IPS-20b (cell line): ENCODE measurements around the gene STKLD1.

Experiments used
- H3K27ac ChIP-seq: one replicate; pipeline ENCODE4 v1.5.1; 2013; ENCODE audit warnings: low read length
- H3K27me3 ChIP-seq: 2 replicates; pipeline ENCODE4 v1.6.1; 2013; ENCODE audit warnings: mild to moderate bottlenecking, low read length, inconsistent platforms; ENCODE audit not compliant: insufficient read depth
- H3K36me3 ChIP-seq: 2 replicates; pipeline ENCODE4 v1.6.1; 2013; ENCODE audit warnings: low read depth, mild to moderate bottlenecking, inconsistent platforms, low read length, moderate library complexity; ENCODE audit not compliant: insufficient read depth
- H3K4me1 ChIP-seq: 2 replicates; pipeline ENCODE4 v1.6.1; 2013; ENCODE audit warnings: mild to moderate bottlenecking, control low read depth, inconsistent platforms, low read length, moderate library complexity; ENCODE audit not compliant: insufficient read depth
- H3K4me3 ChIP-seq: 2 replicates; pipeline ENCODE4 v1.5.1; 2013; ENCODE audit warnings: mild to moderate bottlenecking, low read length, inconsistent platforms
- H3K9ac ChIP-seq: 2 replicates; pipeline ENCODE4 v1.6.1; 2013; ENCODE audit warnings: low read depth, mild to moderate bottlenecking, inconsistent platforms, low read length, moderate library complexity
- H3K9me3 ChIP-seq: 2 replicates; pipeline ENCODE4 v1.6.1; 2013; ENCODE audit warnings: mild to moderate bottlenecking, low read depth, low read length, inconsistent platforms; ENCODE audit not compliant: insufficient read depth

The STKLD1 gene

GRCh38 chr9:133393399-133393798, 17.2 kb downstream of the STKLD1 start:
- Histone ChIP-seq H3K4me1 (no peaks in the 10 kb centered on the region), H3K4me3 (no peak overlapping the region), H3K36me3 (no peaks in the 10 kb centered on the region), H3K9me3 (no peaks in the 10 kb centered on the region), H3K27me3 (peaks cover 6% of the 10 kb centered on the region; the same call in 1 of the 2 replicates), H3K9ac (no peak overlapping the region), H3K27ac (no peak overlapping the region)

- no peak overlapping the region for H3K9ac ChIP-seq
- H3K4me3 ChIP-seq = no peak overlapping the region
- H3K4me1 ChIP-seq = no peaks in the 10 kb centered on the region
- no peak overlapping the region for H3K27ac ChIP-seq
- H3K9me3 ChIP-seq = no peaks in the 10 kb centered on the region
- H3K36me3 ChIP-seq = no peaks in the 10 kb centered on the region
- H3K27me3 ChIP-seq = peaks cover 6% of the 10 kb centered on the region; the same call in 1 of the 2 replicates
Observed at GRCh38 chr9:133394687-133395271, 18.6 kb downstream of the STKLD1 start.

GRCh38 chr9:133396952-133397351, 20.8 kb downstream of the STKLD1 start:
- Histone ChIP-seq H3K9me3 (no peaks in the 10 kb centered on the region), H3K4me3 (no peak overlapping the region), H3K27ac (no peak overlapping the region), H3K27me3 (peaks cover 6% of the 10 kb centered on the region; the same call in 1 of the 2 replicates), H3K36me3 (no peaks in the 10 kb centered on the region), H3K4me1 (no peaks in the 10 kb centered on the region), H3K9ac (no peak overlapping the region)

- H3K9ac ChIP-seq = no peak overlapping the region
- peaks cover 6% of the 10 kb centered on the region; the same call in 1 of the 2 replicates for H3K27me3 ChIP-seq
- no peaks in the 10 kb centered on the region for H3K9me3 ChIP-seq
- no peak overlapping the region for H3K27ac ChIP-seq
- H3K4me3 ChIP-seq = no peak overlapping the region
- H3K36me3 ChIP-seq = no peaks in the 10 kb centered on the region
- H3K4me1 ChIP-seq = no peaks in the 10 kb centered on the region
Observed at GRCh38 chr9:133397370-133397769, 21.2 kb downstream of the STKLD1 start.

- Histone ChIP-seq H3K36me3 (no peaks in the 10 kb centered on the region), H3K27ac (no peak overlapping the region), H3K4me1 (no peaks in the 10 kb centered on the region), H3K4me3 (no peak overlapping the region), H3K9ac (no peak overlapping the region), H3K27me3 (peaks cover 6% of the 10 kb centered on the region; the same call in 1 of the 2 replicates), H3K9me3 (no peaks in the 10 kb centered on the region)
Observed at GRCh38 chr9:133397895-133398294, 21.7 kb downstream of the STKLD1 start.

- Histone ChIP-seq H3K27me3 (peaks cover 6% of the 10 kb centered on the region; the same call in 1 of the 2 replicates), H3K36me3 (peaks cover 8% of the 10 kb centered on the region), H3K9ac (no peak overlapping the region), H3K27ac (no peak overlapping the region), H3K4me3 (no peak overlapping the region), H3K4me1 (no peaks in the 10 kb centered on the region), H3K9me3 (no peaks in the 10 kb centered on the region)
Observed at GRCh38 chr9:133400292-133400691, 24.1 kb downstream of the STKLD1 start.

- Histone ChIP-seq H3K9me3 (no peaks in the 10 kb centered on the region), H3K27me3 (peaks cover 6% of the 10 kb centered on the region; the same call in 1 of the 2 replicates), H3K4me1 (no peaks in the 10 kb centered on the region)
Observed at GRCh38 chr9:133401588-133401987, 25.4 kb downstream of the STKLD1 start.

GRCh38 chr9:133402689-133403088, 26.5 kb downstream of the STKLD1 start:
- H3K4me3 ChIP-seq = no peak overlapping the region
- no peaks in the 10 kb centered on the region for H3K4me1 ChIP-seq
- H3K9ac ChIP-seq = no peak overlapping the region
- peaks cover under 1% of the 10 kb centered on the region; the same call in 1 of the 2 replicates for H3K27me3 ChIP-seq
- H3K27ac ChIP-seq = no peak overlapping the region
- H3K9me3 ChIP-seq = no peaks in the 10 kb centered on the region
- H3K36me3 ChIP-seq = peaks cover 31% of the 10 kb centered on the region

More at GRCh38 chr9:133401588-133401987, 25.4 kb downstream of the STKLD1 start:
- Histone ChIP-seq H3K4me3 (no peak overlapping the region), H3K27ac (no peak overlapping the region), H3K36me3 (peaks cover 21% of the 10 kb centered on the region), H3K9ac (no peak overlapping the region)

- Histone ChIP-seq H3K36me3 (peaks cover 41% of the 10 kb centered on the region), H3K9ac (no peak overlapping the region)
Observed at GRCh38 chr9:133403766-133404453, 27.7 kb downstream of the STKLD1 start.

GRCh38 chr9:133404454-133405002, 28.4 kb downstream of the STKLD1 start:
- H3K36me3 ChIP-seq = peaks cover 47% of the 10 kb centered on the region
- H3K27me3 ChIP-seq = no peaks in the 10 kb centered on the region
- H3K9me3 ChIP-seq = no peaks in the 10 kb centered on the region
- no peaks in the 10 kb centered on the region for H3K4me1 ChIP-seq
- no peak overlapping the region for H3K27ac ChIP-seq
- H3K4me3 ChIP-seq = no peak overlapping the region
- no peak overlapping the region for H3K9ac ChIP-seq

More at GRCh38 chr9:133403766-133404453, 27.7 kb downstream of the STKLD1 start:
- H3K4me3 ChIP-seq = no peak overlapping the region
- no peak overlapping the region for H3K27ac ChIP-seq
- no peaks in the 10 kb centered on the region for H3K9me3 ChIP-seq
- H3K4me1 ChIP-seq = no peaks in the 10 kb centered on the region
- H3K27me3 ChIP-seq = no peaks in the 10 kb centered on the region

GRCh38 chr9:133405508-133406438, 29.6 kb downstream of the STKLD1 start:
- no peak overlapping the region for H3K4me3 ChIP-seq
- H3K9me3 ChIP-seq = no peaks in the 10 kb centered on the region
- H3K4me1 ChIP-seq = no peaks in the 10 kb centered on the region
- H3K36me3 ChIP-seq = peaks cover 59% of the 10 kb centered on the region
- H3K9ac ChIP-seq = no peak overlapping the region
- no peaks in the 10 kb centered on the region for H3K27me3 ChIP-seq
- H3K27ac ChIP-seq = no peak overlapping the region
